HG03354 (cell line): Measurements from ENCODE around the gene SYTL2.
"Not testable (repeated sequence)": the region's sequence is repeated elsewhere in the genome, so short reads cannot be mapped to it uniquely, and the experiment has no call there.

ENCODE experiments used
- ATAC-seq: cut with Tn5 transposase; IDR thresholded peaks from one replicate; pipeline ENCODE4 v1.9.1; 2021; ENCODE audit warnings: mild to moderate bottlenecking; ENCODE audit not compliant: unreplicated experiment, poor library complexity, severe bottlenecking

The SYTL2 gene

GRCh38 chr11:85799142-85799541 lies 11.8 kb downstream of the SYTL2 start:
- no peak for ATAC-seq

- ATAC-seq, result no peak
Measured at GRCh38 chr11:85798361-85798760, 12.6 kb downstream of the SYTL2 start.

- ATAC-seq, result no peak
Measured at GRCh38 chr11:85795712-85796487, 15.0 kb downstream of the SYTL2 start.

GRCh38 chr11:85791409-85791990 lies 19.4 kb downstream of the SYTL2 start:
- no peak for ATAC-seq

GRCh38 chr11:85787809-85788760 lies 22.9 kb downstream of the SYTL2 start:
- ATAC-seq, result no peak

GRCh38 chr11:85787168-85787567 lies 23.8 kb downstream of the SYTL2 start:
- no peak for ATAC-seq

GRCh38 chr11:85784480-85785265 lies 26.3 kb downstream of the SYTL2 start:
- ATAC-seq, result no peak

GRCh38 chr11:85783758-85784157 lies 27.2 kb downstream of the SYTL2 start:
- ATAC-seq, result no peak

- not testable (repeated sequence) for ATAC-seq
Measured at GRCh38 chr11:85780780-85781517, 30.0 kb downstream of the SYTL2 start.

- ATAC-seq, result no peak
Measured at GRCh38 chr11:85779956-85780640, 30.8 kb downstream of the SYTL2 start.

GRCh38 chr11:85777603-85777972 lies 33.4 kb downstream of the SYTL2 start:
- not testable (repeated sequence) for ATAC-seq

GRCh38 chr11:85776951-85777602 lies 33.9 kb downstream of the SYTL2 start:
- no peak for ATAC-seq

GRCh38 chr11:85774256-85775101 lies 36.5 kb downstream of the SYTL2 start:
- no peak for ATAC-seq

GRCh38 chr11:85772695-85773094 lies 38.2 kb downstream of the SYTL2 start:
- no peak for ATAC-seq

GRCh38 chr11:85771568-85771967 lies 39.4 kb downstream of the SYTL2 start:
- ATAC-seq, result no peak

GRCh38 chr11:85769771-85770170 lies 41.2 kb downstream of the SYTL2 start:
- ATAC-seq, result no peak

- ATAC-seq, result no peak
Measured at GRCh38 chr11:85768473-85769146, 42.3 kb downstream of the SYTL2 start.
